ENCODE results near the gene PIK3AP1.

- no peak for TF ChIP-seq HDAC2 (IDR thresholded peaks at IDR 0.05; ENCODE audit: borderline replicate concordance in 1 of 2, low read depth in 2 of 2, low read length in 2 of 2)
- TF ChIP-seq SP4 (IDR thresholded peaks at IDR 0.05; ENCODE audit: low read length): no peak
- TF ChIP-seq FOSL1 (IDR thresholded peaks at IDR 0.05; ENCODE audit: insufficient read depth, low read depth, low read length): no peak
Measured at GRCh38 chr10:96718304-96718990, 1.9 kb downstream of the PIK3AP1 start.

Data from H1 (cell line).